Memory B cell (primary cell): ENCODE data around the gene NLGN2.

Experiments used
- ATAC-seq: fragments of 150-1000 bp; cut with Tn5 transposase; 2 replicates; pipeline ENCODE4 v1.10.0; 2021; ENCODE audit warnings: low read depth, mild to moderate bottlenecking, moderate library complexity
- DNase-seq, 2 donors: peaks; one replicate each; pipeline ENCODE4 v3.0.0; 2022; ENCODE audit warnings: low spot score in 2 of 2
- H3K27ac Mint-ChIP-seq: one replicate; pipeline ENCODE4 v1.8.0; 2022; ENCODE audit warnings: mild to moderate bottlenecking, moderate library complexity, mixed read lengths
- H3K27me3 Mint-ChIP-seq: one replicate; pipeline ENCODE4 v1.8.0; 2022; ENCODE audit warnings: mixed read lengths
- H3K36me3 Mint-ChIP-seq: one replicate; pipeline ENCODE4 v1.8.0; 2022; ENCODE audit warnings: mild to moderate bottlenecking, mixed read lengths
- H3K4me1 Mint-ChIP-seq: one replicate; pipeline ENCODE4 v1.8.0; 2022; ENCODE audit warnings: mixed read lengths
- H3K4me3 Mint-ChIP-seq: one replicate; pipeline ENCODE4 v1.8.0; 2022; ENCODE audit warnings: mild to moderate bottlenecking, moderate library complexity, mixed read lengths
- H3K9me3 Mint-ChIP-seq: one replicate; pipeline ENCODE4 v1.8.0; 2022; ENCODE audit warnings: mixed read lengths

Gene NLGN2

GRCh38 chr17:7413346-7413985, 5.8 kb downstream of the NLGN2 start:
- Mint-ChIP-seq H3K27me3 (peaks cover 13% of the 10 kb centered on the region), H3K4me1 (peaks cover 4% of the 10 kb centered on the region), H3K4me3 (no peak overlapping the region), H3K27ac (no peak overlapping the region), H3K9me3 (no peaks in the 10 kb centered on the region), H3K36me3 (no peaks in the 10 kb centered on the region)
- ATAC-seq (no peak), DNase-seq (no peak)

GRCh38 chr17:7414837-7415236, 7.2 kb downstream of the NLGN2 start:
- H3K9me3 Mint-ChIP-seq, result no peaks in the 10 kb centered on the region
- peaks cover 2% of the 10 kb centered on the region for H3K4me1 Mint-ChIP-seq

DNA sequence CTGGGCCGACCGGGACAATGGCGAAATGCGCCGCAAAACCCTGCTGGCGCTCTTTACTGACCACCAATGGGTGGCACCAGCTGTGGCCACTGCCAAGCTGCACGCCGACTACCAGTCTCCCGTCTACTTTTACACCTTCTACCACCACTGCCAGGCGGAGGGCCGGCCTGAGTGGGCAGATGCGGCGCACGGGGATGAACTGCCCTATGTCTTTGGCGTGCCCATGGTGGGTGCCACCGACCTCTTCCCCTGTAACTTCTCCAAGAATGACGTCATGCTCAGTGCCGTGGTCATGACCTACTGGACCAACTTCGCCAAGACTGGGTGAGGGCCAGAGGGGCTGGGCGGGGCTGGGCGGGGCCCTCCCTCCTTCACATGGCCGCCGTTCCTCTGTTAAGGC, 8.1 kb downstream of the NLGN2 start:
- ATAC-seq (no peak), DNase-seq (no peak)
- Mint-ChIP-seq H3K36me3 (no peaks in the 10 kb centered on the region), H3K4me1 (peaks cover 2% of the 10 kb centered on the region), H3K27me3 (peaks cover 10% of the 10 kb centered on the region), H3K27ac (no peak overlapping the region), H3K9me3 (no peaks in the 10 kb centered on the region), H3K4me3 (no peak overlapping the region)

More at GRCh38 chr17:7414837-7415236, 7.2 kb downstream of the NLGN2 start:
- peaks cover 12% of the 10 kb centered on the region for H3K27me3 Mint-ChIP-seq
- H3K27ac Mint-ChIP-seq, result no peak overlapping the region
- ATAC-seq (no peak), DNase-seq (no peak)
- H3K36me3 Mint-ChIP-seq, result no peaks in the 10 kb centered on the region
- no peak overlapping the region for H3K4me3 Mint-ChIP-seq

- Mint-ChIP-seq H3K36me3 (no peaks in the 10 kb centered on the region), H3K27ac (no peak overlapping the region), H3K27me3 (peaks cover 10% of the 10 kb centered on the region), H3K4me1 (peaks cover 2% of the 10 kb centered on the region), H3K9me3 (no peaks in the 10 kb centered on the region), H3K4me3 (no peak overlapping the region)
- ATAC-seq, result no peak
- DNase-seq, result no peak
Measured at GRCh38 chr17:7416323-7416722, 8.7 kb downstream of the NLGN2 start.

GRCh38 chr17:7417056-7417655, 9.5 kb downstream of the NLGN2 start:
- peaks cover 2% of the 10 kb centered on the region for H3K4me1 Mint-ChIP-seq
- H3K27ac Mint-ChIP-seq, result no peak overlapping the region

GRCh38 chr17:7418472-7419152, 11.0 kb downstream of the NLGN2 start:
- DNase-seq, result no peak
- Mint-ChIP-seq H3K4me3 (no peak overlapping the region), H3K36me3 (no peaks in the 10 kb centered on the region), H3K27me3 (peaks cover 10% of the 10 kb centered on the region), H3K4me1 (peaks cover 2% of the 10 kb centered on the region), H3K9me3 (no peaks in the 10 kb centered on the region), H3K27ac (no peak overlapping the region)
- no peak for ATAC-seq

More at GRCh38 chr17:7417056-7417655, 9.5 kb downstream of the NLGN2 start:
- H3K4me3 Mint-ChIP-seq, result no peak overlapping the region
- DNase-seq, result no peak
- H3K36me3 Mint-ChIP-seq, result no peaks in the 10 kb centered on the region
- H3K9me3 Mint-ChIP-seq, result no peaks in the 10 kb centered on the region
- no peak for ATAC-seq
- H3K27me3 Mint-ChIP-seq, result peaks cover 10% of the 10 kb centered on the region

DNA sequence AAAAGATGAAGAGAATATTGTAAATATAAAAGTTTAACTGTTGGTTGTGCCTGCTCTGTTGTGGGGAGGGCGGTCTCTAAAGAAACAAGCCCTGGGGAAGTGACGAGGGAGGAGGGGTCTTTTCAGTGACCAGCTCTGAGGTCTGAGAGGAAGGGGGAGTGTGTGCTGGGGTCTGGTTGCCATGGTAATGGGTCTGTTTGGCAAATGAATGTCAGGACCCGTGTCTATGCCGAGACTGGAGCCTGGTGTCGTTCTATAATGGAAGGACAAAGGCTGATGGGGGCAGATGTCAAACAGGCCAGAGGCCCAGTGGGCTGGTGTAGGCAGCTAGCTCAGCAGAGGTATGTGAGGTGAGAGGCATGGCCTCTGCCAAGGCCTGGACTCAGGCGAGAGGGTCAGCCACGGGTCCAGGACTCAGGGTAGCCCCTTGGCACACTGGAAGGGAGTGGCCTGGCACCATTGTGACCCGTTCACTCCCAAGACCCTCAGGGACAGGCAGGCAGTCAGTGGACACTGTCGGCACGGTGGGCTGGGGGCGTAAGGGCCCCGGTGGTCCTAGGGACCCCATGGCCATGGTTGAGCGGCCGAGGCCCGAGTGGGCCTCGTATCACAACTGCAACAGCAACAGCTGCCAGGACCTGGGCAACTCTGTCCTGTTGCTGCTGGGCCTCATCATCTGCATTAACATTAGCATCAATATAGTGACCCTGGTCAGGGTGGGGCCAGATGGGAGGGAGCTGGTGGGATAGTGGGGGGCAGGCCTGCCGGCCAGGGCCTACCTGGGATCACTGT, 12.4 kb downstream of the NLGN2 start, which contains the start of gene SPEM1:
TSS of gene SPEM1 (plus strand) at position 506 of the 792 bp plus-strand sequence. CDS start at position 567, 61 bp downstream.
- no peaks in the 10 kb centered on the region for H3K36me3 Mint-ChIP-seq
- H3K9me3 Mint-ChIP-seq, result no peaks in the 10 kb centered on the region
- ATAC-seq, result no peak
- no peak within 1 kb of the TSS for H3K27ac Mint-ChIP-seq
- DNase-seq, result no peak
- peaks cover 2% of the 10 kb centered on the region for H3K4me1 Mint-ChIP-seq
- peaks cover 10% of the 10 kb centered on the region for H3K27me3 Mint-ChIP-seq
- no peak within 1 kb of the TSS for H3K4me3 Mint-ChIP-seq

DNA sequence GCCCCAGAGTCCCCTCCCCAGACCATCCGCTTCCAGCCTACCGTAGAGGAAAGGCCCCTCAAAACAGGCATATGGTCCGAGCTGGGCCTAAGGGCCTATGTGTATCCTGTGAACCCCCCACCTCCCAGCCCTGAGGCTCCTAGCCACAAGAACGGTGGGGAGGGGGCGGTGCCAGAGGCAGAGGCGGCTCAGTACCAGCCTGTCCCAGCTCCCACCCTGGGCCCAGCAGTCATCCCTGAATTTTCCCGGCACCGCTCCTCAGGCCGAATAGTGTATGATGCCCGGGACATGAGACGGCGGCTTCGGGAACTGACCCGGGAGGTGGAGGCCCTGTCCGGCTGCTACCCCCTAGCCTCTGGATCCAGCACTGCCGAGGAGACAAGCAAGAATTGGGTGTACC, 13.5 kb downstream of the NLGN2 start:
- Mint-ChIP-seq H3K36me3 (no peaks in the 10 kb centered on the region), H3K4me3 (no peak overlapping the region), H3K27me3 (peaks cover 10% of the 10 kb centered on the region), H3K27ac (no peak overlapping the region), H3K4me1 (peaks cover 2% of the 10 kb centered on the region), H3K9me3 (no peaks in the 10 kb centered on the region)
- no peak for ATAC-seq
- no peak for DNase-seq

GRCh38 chr17:7423679-7424078, 16.0 kb downstream of the NLGN2 start:
- Mint-ChIP-seq H3K4me1 (no peaks in the 10 kb centered on the region), H3K9me3 (no peaks in the 10 kb centered on the region), H3K36me3 (no peaks in the 10 kb centered on the region), H3K27ac (no peak overlapping the region), H3K4me3 (no peak overlapping the region), H3K27me3 (peaks cover 5% of the 10 kb centered on the region)
- ATAC-seq (no peak), DNase-seq (no peak)

DNA sequence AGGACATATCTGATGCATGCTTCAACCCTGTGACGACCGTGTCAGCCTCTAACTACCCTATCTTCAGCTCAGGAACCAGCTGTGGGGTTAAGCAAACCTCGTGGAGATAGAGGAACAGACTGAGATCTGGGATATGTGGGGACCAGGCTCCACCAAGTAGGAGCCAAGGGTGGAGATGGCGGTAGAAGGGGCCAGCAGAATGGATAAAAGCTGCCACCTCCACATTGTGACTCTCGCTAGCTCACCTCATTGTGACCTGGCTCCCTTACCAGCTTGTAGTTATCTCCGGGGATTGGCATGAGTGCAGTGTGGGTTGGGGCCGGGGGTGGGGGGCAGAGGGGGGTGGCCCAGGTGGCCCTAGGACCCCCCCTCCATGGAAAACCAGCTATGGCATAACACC, 17.7 kb downstream of the NLGN2 start, which contains the start of gene SPEM2:
TSS of gene SPEM2 (plus strand) at position 301 of the 400 bp plus-strand sequence. CDS start at position 374, 73 bp downstream.
- DNase-seq, result no peak
- no peaks in the 10 kb centered on the region for H3K9me3 Mint-ChIP-seq
- no peak within 1 kb of the TSS for H3K4me3 Mint-ChIP-seq
- H3K27me3 Mint-ChIP-seq, result no peaks in the 10 kb centered on the region
- H3K36me3 Mint-ChIP-seq, result no peaks in the 10 kb centered on the region
- ATAC-seq, result no peak
- no peak within 1 kb of the TSS for H3K27ac Mint-ChIP-seq
- H3K4me1 Mint-ChIP-seq, result no peaks in the 10 kb centered on the region

- Mint-ChIP-seq H3K9me3 (no peaks in the 10 kb centered on the region), H3K4me3 (no peak overlapping the region), H3K27ac (no peak overlapping the region), H3K27me3 (no peaks in the 10 kb centered on the region), H3K36me3 (no peaks in the 10 kb centered on the region), H3K4me1 (no peaks in the 10 kb centered on the region)
- no peak for DNase-seq
- ATAC-seq, result no peak
Measured at GRCh38 chr17:7425756-7426155, 18.1 kb downstream of the NLGN2 start.

- no peak for DNase-seq
- H3K9me3 Mint-ChIP-seq, result no peaks in the 10 kb centered on the region
- H3K4me3 Mint-ChIP-seq, result no peak overlapping the region
- H3K4me1 Mint-ChIP-seq, result no peaks in the 10 kb centered on the region
- no peaks in the 10 kb centered on the region for H3K27me3 Mint-ChIP-seq
- no peaks in the 10 kb centered on the region for H3K36me3 Mint-ChIP-seq
- ATAC-seq, result no peak
- H3K27ac Mint-ChIP-seq, result no peak overlapping the region
Measured at GRCh38 chr17:7426203-7426863, 18.7 kb downstream of the NLGN2 start.

DNA sequence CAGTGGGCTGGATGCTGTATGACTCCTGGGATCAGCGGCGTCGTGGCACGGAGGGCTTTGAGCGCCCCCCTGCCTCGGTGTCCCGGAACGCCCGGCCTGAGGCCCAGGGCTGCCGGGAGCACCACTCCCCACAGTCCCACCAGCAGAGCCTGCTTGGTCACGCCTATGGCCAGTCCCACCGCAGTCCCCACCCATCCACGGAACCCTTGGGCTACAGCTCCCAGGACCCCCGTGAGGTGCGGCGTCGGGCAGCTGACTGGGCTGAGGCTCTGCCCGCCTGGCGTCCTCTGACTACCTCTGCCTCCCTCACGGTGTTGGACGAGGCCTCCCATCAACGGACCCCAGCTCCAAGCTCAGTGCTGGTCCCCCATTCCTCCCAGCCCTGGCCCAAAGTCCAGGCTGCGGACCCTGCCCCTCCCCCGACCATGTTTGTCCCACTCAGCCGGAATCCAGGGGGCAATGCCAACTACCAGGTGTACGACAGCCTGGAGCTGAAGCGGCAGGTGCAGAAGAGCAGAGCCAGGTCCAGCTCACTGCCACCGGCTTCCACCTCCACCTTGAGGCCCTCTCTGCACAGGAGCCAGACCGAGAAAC, 19.3 kb downstream of the NLGN2 start:
- Mint-ChIP-seq H3K4me1 (no peaks in the 10 kb centered on the region), H3K27me3 (no peaks in the 10 kb centered on the region), H3K27ac (no peak overlapping the region), H3K36me3 (no peaks in the 10 kb centered on the region), H3K9me3 (no peaks in the 10 kb centered on the region), H3K4me3 (no peak overlapping the region)
- no peak for ATAC-seq
- DNase-seq, result no peak
